GM21390 (cell line): Measurements from ENCODE around the gene IFNA16.
"Not testable (repeated sequence)": the region's sequence is repeated elsewhere in the genome, so short reads cannot be mapped to it uniquely, and the experiment has no call there.

Experiments
- ATAC-seq: cut with Tn5 transposase; IDR thresholded peaks from one replicate; pipeline ENCODE4 v1.9.1; 2021; ENCODE audit not compliant: unreplicated experiment

IFNA16 gene

DNA sequence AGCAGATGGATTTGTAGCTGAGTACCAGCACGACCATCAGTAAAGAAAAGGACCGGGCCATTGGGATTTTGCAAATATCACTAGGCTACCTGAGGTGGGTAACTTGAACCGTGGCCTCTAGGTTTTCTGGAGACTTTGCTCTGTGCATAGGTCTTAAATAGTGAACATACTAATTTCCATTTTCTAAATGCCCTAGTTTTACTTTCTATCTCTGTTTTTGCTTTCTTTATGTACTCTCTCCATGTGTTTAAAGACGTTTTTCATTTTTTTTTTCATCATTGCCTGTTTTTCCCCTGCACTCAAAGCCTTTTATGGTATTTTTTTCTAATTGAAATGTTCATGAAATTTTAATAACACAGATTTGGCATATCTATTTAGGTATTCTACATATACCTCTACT, 15.0 kb downstream of the IFNA16 start, which contains the start of gene IFNA7:
Gene IFNA7 (minus strand): TSS at position 101 of the 400 bp plus-strand sequence. CDS start 40 bp downstream, at position 61.
- ATAC-seq, result not testable (repeated sequence)

DNA sequence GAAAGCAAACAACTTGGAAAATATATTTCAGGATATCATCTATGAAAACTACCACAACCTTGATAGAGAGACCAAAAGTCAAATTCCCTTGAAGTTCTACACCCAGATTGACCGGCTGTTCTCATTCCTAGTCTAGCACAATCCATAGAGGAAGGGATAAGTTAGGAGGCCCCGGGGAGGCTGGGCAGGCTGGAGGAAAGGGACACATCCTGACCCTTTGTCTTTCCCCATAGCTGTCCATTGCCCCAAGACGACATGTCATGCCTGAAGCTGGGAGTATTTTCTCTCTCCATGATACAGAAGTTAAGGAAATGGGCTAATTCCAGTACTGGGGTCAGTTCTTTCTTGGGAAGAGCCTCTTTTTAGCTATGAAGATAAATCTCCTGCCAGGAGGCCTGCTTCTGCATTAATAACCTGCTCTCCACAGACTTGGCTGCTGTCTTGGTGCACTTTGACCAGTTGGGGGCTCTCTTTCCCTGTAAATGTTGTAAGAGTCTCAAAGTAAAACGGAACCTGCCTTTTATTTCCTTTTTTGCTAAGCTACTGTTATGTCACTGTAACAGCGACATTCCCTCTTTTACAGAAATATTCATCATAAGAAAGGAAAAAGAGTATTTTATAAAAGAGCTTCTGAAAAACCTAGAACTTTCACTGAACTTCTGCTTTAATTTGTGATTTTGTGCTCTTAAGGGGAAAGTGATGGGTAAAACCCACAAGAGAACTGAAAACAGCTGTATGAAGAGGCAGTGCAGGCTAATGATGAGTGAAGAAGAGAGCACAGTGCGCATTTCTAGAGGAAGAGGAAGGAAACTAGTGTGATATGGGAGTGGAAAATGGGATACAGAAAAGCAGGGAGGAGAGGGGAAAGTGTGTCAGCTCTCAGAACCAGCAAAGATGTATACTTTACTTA, 22.0 kb downstream of the IFNA16 start:
- peak; percentile 92 for ATAC-seq

DNA sequence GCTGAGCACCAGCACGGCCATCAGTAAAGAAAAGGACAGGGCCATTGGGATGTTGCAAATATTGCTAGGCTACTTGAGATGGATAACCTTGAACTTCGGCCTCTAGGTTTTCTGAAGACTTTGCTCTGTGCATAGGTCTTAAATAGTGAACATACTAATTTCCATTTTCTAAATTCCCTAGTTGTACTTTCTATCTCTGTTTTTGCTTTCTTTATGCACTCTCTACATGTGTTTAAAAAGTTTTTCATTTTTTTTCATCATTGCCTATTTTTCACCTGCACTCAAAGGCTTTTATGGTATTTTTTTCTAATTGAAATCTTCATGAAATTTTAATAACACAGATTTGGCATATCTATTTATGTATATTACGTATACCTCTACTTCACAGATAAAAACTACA, 29.6 kb downstream of the IFNA16 start, which contains the start of gene IFNA4:
Gene IFNA4 (minus strand): TSS at position 101 of the 400 bp plus-strand sequence. CDS start 56 bp downstream, at position 45.
- ATAC-seq, result not testable (repeated sequence)

DNA sequence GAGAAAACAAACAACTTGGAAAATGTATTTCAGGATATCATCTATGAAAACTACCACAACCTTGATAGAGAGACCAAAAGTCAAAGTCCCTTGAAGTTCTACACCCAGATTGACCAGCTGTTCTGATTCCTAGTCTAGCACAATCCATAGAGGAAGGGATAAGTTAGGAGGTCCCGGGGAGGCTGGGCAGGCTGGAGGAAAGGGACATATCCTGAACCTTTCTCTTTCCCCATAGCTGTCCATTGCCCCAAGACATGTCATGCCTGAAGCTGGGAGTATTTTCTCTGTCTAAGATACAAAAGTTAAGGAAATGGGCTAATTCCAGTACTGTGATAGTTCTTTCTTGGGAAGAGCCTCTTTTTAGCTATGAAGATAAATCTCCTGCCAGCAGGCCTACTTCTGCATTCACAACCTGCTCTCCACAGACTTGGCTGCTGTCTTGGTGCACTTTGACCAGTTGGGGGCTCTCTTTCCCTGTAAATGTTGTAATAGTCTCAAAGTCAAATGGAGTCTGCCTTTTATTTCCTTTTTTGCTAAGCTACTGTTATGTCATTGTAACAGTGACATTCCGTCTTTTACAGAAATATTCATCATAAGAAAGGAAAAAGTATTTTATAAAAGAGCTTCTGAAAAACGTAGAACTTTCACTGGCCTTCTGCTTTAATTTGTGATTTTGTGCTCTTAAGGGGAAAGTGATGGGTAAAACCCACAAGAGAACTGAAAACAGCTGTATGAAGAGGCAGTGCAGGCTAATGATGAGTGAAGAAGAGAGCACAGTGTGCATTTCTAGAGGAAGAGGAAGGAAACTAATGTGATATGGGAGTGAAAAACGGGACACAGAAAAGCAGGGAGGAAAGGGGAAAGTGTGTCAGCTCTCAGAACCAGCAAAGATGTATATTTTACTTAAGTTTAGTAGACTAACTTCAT, 34.0 kb downstream of the IFNA16 start:
- ATAC-seq, result peak; percentile 94

DNA sequence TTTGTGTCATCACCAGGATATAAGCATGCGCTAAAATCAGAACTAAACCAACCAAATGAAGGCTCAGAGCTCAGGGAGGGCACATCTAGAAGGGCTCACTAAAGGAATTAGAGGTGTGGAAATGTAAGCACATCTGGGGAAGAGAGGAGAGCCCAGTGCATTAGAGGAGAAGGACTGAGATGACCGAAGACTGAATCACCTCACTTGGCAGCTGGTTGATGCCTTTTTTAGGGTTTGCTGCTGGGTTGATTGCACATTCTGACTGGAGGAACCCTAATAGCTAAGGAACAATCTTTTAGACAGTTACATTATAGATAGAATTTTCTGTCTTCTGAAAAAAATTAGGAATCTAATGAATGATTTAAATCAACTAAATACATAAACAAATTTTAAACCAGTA, 42.4 kb downstream of the IFNA16 start:
- ATAC-seq, result no peak

DNA sequence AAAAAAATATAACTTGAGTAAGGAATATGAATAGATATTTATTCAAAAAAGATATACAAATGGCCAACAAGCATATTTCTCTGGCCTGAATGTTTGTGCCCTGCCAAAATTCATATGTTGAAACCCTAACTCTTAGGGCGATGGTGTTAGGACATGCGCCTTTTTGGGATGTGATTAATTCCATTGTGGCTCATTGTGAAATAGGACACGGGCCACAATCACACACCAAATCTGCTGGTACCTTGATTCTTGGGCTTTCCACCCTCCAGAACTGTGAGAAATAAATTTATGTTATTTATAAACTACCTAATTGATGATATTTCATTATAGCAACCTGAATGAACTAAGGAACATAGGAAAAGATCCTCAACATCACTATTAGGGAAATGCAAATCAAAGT, 45.0 kb downstream of the IFNA16 start:
- ATAC-seq, result no peak

DNA sequence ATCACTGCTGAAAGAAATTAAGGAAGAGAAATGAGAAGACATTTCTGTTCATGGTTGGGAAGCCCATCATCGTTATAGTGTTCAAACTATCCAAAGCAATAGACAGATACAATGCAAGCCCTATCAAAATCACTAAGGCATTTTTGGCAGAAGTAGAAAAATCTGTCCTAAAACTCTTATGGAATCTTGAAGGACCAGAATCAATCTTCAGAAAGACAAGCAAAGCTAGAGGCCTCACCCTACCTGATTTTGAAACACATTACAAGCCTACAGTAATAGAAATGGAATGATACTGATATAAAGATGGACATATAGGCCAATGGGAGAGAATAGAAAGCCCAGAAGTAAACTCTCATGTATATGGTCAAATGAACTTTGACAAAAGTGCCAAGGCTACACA, 45.8 kb downstream of the IFNA16 start:
- ATAC-seq, result no peak

DNA sequence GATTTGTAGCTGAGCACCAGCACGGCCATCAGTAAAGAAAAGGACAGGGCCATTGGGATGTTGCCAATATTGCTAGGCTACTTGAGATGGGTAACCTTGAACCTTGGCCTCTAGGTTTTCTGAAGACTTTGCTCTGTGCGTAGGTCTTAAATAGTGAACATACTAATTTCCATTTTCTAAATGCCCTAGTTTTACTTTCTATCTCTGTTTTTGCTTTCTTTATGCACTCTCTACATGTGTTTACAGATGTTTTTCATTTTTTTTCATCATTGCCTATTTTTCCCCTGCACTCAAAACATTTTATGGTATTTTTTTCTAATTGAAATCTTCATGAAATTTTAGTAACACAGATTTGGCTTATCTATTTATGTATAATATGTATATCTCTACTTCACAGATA, 50.6 kb downstream of the IFNA16 start, which contains the start of gene IFNA21:
Gene IFNA21 (minus strand): TSS at position 101 of the 400 bp plus-strand sequence. CDS start 48 bp downstream, at position 53.
- not testable (repeated sequence) for ATAC-seq
